ENCODE measurements around the gene PTCD2.
"Not testable (repeated sequence)": the region's sequence is repeated elsewhere in the genome, so short reads cannot be mapped to it uniquely, and the experiment has no call there.

The PTCD2 gene

GRCh38 chr5:72386639-72387038, 66.5 kb downstream of the PTCD2 start:
- no peak for DNase-seq

- no peak for DNase-seq
Measured at GRCh38 chr5:72387985-72388384, 67.8 kb downstream of the PTCD2 start.

- no peak for DNase-seq
Measured at GRCh38 chr5:72388646-72389045, 68.5 kb downstream of the PTCD2 start.

GRCh38 chr5:72390836-72391235, 70.7 kb downstream of the PTCD2 start:
- DNase-seq, result no peak

- DNase-seq, result no peak
Measured at GRCh38 chr5:72392326-72392733, 72.2 kb downstream of the PTCD2 start.

- DNase-seq, result no peak
Measured at GRCh38 chr5:72393052-72393451, 72.9 kb downstream of the PTCD2 start.

- no peak for DNase-seq
Measured at GRCh38 chr5:72394688-72395087, 74.5 kb downstream of the PTCD2 start.

- DNase-seq, result no peak
Measured at GRCh38 chr5:72397836-72398235, 77.7 kb downstream of the PTCD2 start.

- no peak for DNase-seq
Measured at GRCh38 chr5:72400950-72401349, 80.8 kb downstream of the PTCD2 start.

- DNase-seq, result no peak
Measured at GRCh38 chr5:72402381-72402890, 82.3 kb downstream of the PTCD2 start.

- DNase-seq, result no peak
Measured at GRCh38 chr5:72402959-72403628, 82.9 kb downstream of the PTCD2 start.

- not testable (repeated sequence) for DNase-seq
Measured at GRCh38 chr5:72404771-72405170, 84.6 kb downstream of the PTCD2 start.

- no peak for DNase-seq
Measured at GRCh38 chr5:72407078-72407477, 86.9 kb downstream of the PTCD2 start.

- DNase-seq, result no peak
Measured at GRCh38 chr5:72407541-72407940, 87.4 kb downstream of the PTCD2 start.

GRCh38 chr5:72408127-72408526, 88.0 kb downstream of the PTCD2 start:
- no peak for DNase-seq

GRCh38 chr5:72408603-72409002, 88.4 kb downstream of the PTCD2 start:
- no peak for DNase-seq

GRCh38 chr5:72410688-72411295, 90.6 kb downstream of the PTCD2 start:
- DNase-seq, result no peak

GRCh38 chr5:72412283-72413055, 92.3 kb downstream of the PTCD2 start:
- no peak for DNase-seq

- no peak for DNase-seq
Measured at GRCh38 chr5:72415616-72416325, 95.6 kb downstream of the PTCD2 start.

- no peak for DNase-seq
Measured at GRCh38 chr5:72417333-72418062, 97.3 kb downstream of the PTCD2 start.

All from NCI-H1105 (cell line).